LHCN-M2 (cell line): ENCODE results near the gene CPD. TPM values are rescaled to one million over a fixed set of nuclear protein-coding genes. Genes with fewer than 3 reads are reported as not detected.
A peak's percentile ranks its signal among the peaks of the same experiment; 100 is the strongest.

ENCODE experiments used
- DNase-seq: peaks from one replicate; pipeline ENCODE4 v3.0.0-alpha.2; 2012; ENCODE audit warnings: low read depth
- total RNA-seq: library from RNA; depleted of rRNA; stranded (reverse); fragments of >200 nt; gene quantifications from 2 replicates; pipeline ENCODE4 v1.2.3, GENCODE V29; 2014

Gene CPD
- total RNA-seq, 1 experiment from 2014 or later: 31.1 TPM

DNA sequence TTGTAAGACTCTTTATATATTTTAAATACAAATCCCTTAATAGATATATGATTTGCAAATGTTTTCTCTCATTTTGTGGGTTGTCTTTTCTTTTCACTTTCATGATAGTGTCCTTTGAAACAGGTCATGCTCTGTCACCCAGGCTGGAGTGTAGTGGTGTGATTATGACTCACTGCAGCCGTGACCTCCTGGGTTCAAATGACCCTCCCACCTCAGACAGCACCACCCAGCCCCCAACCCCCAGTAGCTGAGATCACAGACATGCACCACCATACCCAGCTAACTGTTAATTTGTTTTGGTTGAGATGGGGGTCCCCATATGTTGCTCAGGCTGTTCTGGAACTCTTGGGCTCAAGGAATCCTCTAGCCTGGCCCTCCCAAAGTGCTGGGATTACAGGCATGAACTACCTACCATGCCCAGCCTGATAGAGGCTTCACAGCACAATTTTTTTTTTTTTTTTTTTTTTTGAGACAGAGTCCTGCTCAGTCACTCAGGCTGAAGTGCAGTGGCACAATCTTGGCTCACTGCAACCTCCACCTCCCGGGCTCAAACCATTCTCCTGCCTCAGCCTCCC is 26.4 kb upstream of the CPD start:
- DNase-seq: no peak

- no peak for DNase-seq
Observed at GRCh38 chr17:30354701-30355100, 24.0 kb upstream of the CPD start.

GRCh38 chr17:30357476-30357875 is 21.3 kb upstream of the CPD start:
- DNase-seq: no peak

DNA sequence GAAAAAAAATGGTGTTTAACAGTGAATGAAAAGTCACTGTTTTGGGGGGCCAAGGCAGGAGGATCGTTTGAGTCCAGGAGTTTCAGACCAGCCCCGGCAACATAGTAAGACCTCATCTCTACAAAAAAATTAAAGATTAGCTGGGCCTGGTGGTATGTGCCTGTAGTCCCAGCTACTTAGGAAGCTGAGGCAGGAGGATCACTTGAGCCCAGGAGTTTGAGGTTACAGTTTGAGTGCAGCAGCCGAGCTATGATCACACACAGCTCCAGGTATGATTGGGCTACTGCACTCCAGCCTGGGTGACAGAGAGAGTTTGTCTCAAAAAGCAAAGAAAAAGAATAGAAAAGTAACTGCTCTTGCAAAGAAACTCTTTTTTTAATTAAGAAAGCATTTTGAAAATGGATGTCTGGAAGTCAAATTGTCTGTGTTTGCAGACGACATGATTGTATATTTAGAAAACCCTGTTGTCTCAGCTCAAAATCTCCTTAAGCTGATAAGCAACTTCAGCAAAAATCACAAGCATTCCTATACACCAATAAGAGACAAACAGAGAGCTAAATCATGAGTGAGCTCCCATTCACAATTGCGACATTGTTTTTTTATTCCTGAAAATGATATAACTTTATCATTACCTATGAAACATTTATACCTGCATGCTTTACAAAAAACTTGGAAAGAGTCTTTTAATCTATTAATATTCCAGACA is 20.5 kb upstream of the CPD start:
- no peak for DNase-seq

DNA sequence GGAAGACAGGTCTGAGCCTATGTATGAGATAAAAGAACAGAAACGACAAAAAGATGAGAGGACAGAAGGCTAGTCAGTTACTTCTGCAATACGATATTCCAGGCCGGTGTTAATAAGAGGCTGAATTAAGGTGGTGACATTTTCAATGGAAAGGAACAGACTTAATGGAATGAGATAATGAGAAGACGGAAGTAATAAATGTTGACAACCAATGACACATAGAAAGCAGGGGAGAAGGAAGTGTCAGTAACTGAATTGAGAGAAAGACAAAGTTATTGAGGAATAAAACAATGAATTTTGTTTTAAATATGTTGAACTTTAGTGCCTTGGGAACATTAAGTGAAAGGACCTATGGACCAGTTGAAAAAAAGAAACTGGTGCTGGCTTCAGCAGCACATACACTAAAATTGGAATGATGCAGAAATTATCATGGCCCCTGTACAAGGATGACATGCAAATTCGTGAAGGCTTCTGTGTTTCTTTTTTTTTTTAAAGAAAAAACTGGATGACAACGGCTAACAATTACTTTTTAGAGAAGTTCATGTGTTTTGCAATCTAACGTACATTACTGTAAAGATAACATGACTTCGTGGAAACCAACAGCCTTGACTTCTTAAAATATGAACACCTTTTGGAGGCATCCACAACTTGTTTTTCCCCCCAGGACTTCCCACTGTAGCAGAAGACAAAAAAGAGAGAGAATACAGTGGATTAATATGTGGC is 18.5 kb upstream of the CPD start:
- no peak for DNase-seq

DNA sequence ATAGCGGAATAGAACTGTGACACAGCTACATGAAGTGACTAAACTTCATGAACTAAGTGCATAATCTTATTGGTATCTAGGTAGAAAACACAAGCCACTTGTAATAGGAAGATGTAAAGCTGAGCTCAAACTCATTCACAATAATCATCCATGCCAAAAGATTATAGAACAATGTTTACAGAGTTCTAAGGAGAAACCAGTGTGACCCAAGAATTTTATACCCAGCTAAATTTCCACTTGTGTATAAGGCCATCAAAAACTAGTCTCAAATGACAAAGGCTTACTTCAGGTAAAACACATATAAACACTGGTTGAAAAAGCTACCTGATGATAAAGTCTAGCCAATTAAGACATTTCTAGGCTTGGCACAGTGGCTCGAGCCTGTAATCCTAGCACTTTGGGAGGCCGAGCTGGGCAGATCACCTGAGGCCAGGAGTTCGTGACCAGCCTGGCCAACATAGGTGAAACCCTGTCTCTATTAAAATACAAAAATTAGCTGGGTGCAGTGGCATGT is 16.9 kb upstream of the CPD start:
- no peak for DNase-seq

DNA sequence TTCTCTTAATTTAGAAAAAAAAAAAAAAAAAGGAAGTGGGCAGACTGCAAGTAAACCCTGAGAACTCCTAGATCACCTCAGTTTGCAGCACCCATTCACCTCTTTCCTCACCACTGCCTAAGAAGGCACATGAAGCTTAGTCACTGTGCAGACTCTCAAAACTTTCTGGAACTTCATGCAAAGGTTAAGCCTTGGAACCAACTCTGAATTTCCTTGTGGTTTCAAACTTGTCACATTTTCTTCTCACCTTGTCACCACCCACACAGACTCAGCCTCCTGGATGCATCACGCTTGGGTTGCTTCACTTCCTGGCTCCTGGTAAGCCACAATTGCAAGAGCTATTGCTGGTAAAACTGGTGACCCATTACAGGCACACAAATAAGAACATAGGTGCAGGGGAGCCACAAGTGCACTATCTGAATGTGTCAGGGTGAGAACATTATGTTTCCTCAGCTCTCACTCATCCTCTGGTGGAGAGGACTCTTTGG is 15.0 kb upstream of the CPD start:
- DNase-seq: no peak

DNA sequence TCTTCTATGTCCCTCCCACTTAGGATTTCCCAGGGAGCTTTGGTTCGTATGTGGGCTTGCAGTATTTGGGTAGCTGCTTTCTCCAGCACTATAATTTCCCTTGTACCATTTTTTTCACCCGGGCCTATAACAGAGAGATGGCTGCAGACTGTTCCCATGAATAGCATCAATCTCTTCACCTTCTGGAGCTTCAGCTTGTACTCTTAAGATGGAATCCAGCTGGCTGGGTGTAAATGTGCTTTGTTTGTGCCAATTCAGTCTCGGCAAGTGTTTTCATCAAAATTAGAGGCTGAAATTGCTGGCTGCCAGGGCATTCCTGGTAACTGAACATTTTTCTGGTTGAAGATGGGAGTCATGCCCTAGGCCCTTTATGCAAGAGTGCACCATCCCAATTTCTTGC is 12.2 kb upstream of the CPD start:
- DNase-seq: no peak

GRCh38 chr17:30368912-30369720 is 9.6 kb upstream of the CPD start:
- no peak for DNase-seq

- no peak for DNase-seq
Observed at GRCh38 chr17:30369995-30370394, 8.7 kb upstream of the CPD start.

DNA sequence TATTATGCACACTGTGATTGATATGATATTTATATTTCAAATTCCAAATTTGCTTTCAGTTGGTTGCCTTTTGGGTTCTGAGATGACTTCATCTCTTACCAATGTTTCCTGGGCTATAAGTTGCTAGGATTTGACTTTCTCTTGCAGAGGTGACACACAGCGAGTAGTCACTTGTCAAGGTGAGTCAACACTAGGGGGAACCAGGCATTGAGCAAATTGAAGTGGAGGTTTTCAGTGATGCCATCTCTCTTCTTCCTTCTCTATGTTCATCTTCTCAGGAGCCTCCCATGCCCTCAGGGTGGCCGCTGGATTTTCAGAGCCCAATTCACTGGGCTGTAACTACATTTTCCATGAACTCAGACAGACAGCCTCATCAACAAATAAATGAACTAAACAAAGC is 6.0 kb upstream of the CPD start:
- no peak for DNase-seq

DNA sequence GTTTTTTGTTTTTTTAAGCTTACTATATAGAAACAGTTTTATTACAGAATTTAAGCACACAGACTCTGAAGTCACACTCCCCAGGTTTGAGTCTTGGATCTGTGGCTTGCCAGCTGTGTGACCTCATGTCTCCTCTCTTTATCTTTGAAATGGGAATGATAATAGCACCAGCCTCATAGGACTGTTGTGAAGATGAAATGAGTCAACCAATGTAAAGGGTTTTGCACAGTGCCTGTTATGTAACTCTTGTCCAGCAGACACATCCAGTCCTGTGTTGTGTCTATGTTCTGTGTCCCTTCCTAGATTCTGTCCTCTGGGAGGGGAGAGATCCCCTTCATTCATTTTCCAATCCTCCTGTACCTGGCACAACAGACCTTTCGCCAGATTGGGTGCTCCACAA is 3.1 kb upstream of the CPD start:
- DNase-seq: no peak

DNA sequence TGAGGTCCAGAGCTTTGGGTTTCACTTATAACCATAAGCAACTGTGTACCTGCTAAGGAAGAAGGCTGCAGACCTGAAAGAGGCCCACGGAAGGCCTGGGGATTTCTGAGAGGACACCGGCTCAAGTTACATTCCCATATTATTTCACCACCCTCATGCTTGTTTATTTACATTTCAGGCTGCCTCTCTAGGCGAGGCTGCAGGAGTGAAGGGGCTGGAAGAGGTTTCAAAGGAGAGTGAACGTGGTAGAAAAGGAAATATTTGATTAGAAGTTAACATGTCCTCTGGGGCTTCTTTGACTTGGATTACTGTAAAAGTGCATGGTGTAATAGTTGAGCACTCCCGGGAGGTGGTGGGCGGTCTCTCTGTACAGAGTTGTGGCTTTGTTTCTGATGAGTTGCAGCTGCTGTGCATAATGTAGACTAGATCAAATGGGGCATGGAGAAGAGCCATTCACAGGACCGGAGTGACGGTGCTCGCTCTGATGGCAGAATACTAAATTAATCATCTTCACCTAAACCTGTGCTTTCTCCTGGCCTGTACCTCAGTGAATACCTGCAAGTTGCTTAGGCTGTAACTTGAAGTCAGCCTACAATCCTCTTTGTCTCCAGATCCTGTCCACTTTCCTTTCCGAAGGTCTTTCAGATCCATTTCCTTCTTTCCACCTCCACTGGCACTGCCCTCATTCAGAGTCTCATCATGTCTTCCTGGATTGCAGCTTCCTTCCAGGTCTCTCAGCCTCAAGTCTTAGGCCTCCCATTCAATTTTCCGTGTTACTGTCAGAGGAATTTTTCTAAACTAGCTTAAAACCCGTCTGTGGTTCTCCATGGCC is 1.9 kb upstream of the CPD start:
- DNase-seq: peak; percentile 64

- no peak for DNase-seq
Observed at GRCh38 chr17:30377574-30378240, 1.0 kb upstream of the CPD start.

GRCh38 chr17:30378241-30378824 is 394 bp upstream of the CPD start:
- DNase-seq: no peak

DNA sequence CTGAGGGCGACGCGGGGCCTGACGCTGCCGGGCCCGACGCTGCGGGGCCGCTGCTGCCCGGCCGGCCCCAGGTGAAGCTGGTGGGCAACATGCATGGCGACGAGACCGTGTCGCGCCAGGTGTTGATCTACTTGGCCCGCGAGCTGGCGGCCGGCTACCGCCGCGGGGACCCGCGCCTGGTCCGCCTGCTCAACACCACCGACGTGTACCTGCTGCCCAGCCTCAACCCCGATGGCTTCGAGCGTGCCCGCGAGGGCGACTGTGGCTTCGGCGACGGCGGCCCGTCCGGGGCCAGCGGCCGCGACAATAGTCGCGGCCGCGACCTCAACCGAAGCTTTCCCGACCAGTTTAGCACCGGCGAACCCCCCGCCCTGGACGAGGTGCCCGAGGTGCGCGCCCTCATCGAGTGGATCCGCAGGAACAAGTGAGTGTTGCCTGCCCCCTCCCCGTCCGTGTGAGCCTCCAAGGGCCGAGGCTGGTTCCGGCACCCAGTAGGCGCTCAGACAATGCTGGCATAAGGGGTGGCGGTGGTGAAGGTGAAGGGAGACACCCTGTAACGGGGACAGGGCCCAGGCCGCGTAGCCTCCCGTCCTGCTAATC is 676 bp downstream of the CPD start:
- no peak for DNase-seq

GRCh38 chr17:30379903-30380381 is 1.2 kb downstream of the CPD start:
- no peak for DNase-seq

DNA sequence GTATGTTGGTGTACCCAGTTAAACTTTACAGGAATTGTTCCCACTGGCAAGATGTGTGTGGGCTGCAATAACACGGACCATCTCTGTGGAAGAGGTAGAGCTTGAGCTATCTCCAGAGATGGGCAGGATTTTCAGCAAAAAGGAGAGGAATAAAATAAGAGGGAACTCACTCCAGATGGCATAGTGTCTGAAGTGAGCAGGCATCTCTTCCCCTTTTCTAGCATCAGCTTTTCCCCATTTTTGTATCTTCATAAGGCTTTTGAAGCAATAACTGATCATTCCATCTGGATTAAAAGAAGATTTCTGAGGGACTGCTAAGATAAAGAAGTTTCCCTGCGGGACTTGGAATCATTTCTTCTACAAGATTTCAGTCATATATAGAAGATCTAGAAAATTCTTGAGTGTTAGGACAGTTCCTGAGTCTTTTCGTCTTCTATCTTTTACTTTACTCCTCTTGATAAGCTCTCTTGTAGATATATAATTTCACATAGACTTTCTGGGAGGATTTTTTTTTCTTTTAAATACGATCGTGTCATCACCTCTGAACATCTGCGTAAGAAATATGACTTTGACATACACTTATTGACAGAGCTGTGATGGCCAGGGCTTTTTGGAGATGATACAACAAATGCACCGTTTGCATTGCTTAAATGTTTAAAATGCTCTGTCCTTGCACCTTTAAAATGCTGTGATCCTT is 2.1 kb downstream of the CPD start:
- DNase-seq: no peak

DNA sequence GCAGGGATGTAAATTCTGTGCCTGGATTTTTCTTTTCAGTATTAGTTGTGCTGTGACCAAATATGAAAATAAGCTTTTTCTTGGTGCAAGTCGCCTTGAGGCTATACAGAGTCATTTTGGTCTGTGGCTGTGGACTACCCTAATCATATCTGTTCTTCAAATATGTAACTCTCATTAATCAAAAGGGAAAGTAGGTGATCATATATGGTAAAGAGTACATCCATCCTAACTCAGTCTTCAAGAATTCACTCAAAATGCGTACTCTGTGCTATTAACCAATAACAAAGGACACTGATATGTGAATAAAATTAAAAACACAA is 2.6 kb downstream of the CPD start:
- no peak for DNase-seq
